ENCODE measurements around the gene PALLD. TPM values are rescaled to one million over a fixed set of nuclear protein-coding genes. Genes with fewer than 3 reads are reported as not detected.

Gene PALLD
- total RNA-seq, 1 experiment from 2014 or later, result 26.7 TPM

- no peaks in the 10 kb centered on the region for H3K36me3 ChIP-seq (ENCODE audit: low read depth, low read length)
Measured at GRCh38 chr4:168865854-168866253, 369.0 kb downstream of the PALLD start.

GRCh38 chr4:168866635-168867034, 369.8 kb downstream of the PALLD start:
- CTCF ChIA-PET, result no interaction called here
- BruUV-seq (replicated peaks), result no TSS peak
- H4K20me1 ChIP-seq (ENCODE audit: low read length), result no peaks in the 10 kb centered on the region
- H3K27me3 ChIP-seq (ENCODE audit: low read length), result no peaks in the 10 kb centered on the region
- intact Hi-C loops (cut with micrococcal nuclease), result no loop called here
- DNase-seq (no peak), ATAC-seq (no peak)
- no peaks in the 10 kb centered on the region for H3K9me3 ChIP-seq (ENCODE audit: low read length)
- H3F3A ChIP-seq (ENCODE audit: low read length, unreplicated experiment), result no peaks in the 10 kb centered on the region
- H3K4me2 ChIP-seq (ENCODE audit: low read length), result no peak overlapping the region
- no peak overlapping the region for H3K4me3 ChIP-seq (ENCODE audit: low read length)
- POLR2A ChIA-PET (ENCODE audit: unreplicated experiment), result no interaction called here
- no peak overlapping the region for H3K27ac ChIP-seq (ENCODE audit: low read length)
- no peak overlapping the region for H3K9ac ChIP-seq (ENCODE audit: low read length)
- H3K9me2 ChIP-seq (replicated peaks; ENCODE audit: low read length), result no peaks in the 10 kb centered on the region
- no peaks in the 10 kb centered on the region for H3K36me3 ChIP-seq (ENCODE audit: low read depth, low read length)
- H2AFZ ChIP-seq (ENCODE audit: low read length), result no peak overlapping the region
- H3K79me2 ChIP-seq (ENCODE audit: low read length), result peaks cover 9% of the 10 kb centered on the region
- H3K4me1 ChIP-seq (ENCODE audit: insufficient read depth, low read length), result peaks cover 7% of the 10 kb centered on the region; the same call in 1 of the 2 replicates
- TF ChIP-seq CTCF (conservative IDR thresholded peaks at IDR 0.05; ENCODE audit: low read depth, low read length) (no peak), EZH2 (IDR thresholded peaks at IDR 0.05; ENCODE audit: low read length, unreplicated experiment) (no peak)

More at GRCh38 chr4:168865854-168866253, 369.0 kb downstream of the PALLD start:
- BruUV-seq (replicated peaks), result no TSS peak
- TF ChIP-seq EZH2 (IDR thresholded peaks at IDR 0.05; ENCODE audit: low read length, unreplicated experiment), result no peak
- TF ChIP-seq CTCF (conservative IDR thresholded peaks at IDR 0.05; ENCODE audit: low read depth, low read length), result no peak
- TF ChIP-seq EZH2phosphoT487 (IDR thresholded peaks at IDR 0.05; ENCODE audit: borderline replicate concordance, low read length), result no peak
- ATAC-seq (no peak), DNase-seq (no peak)
- intact Hi-C loops (cut with micrococcal nuclease), result no loop called here
- H3K9me3 ChIP-seq (ENCODE audit: low read length), result no peaks in the 10 kb centered on the region
- peaks cover 9% of the 10 kb centered on the region for H3K79me2 ChIP-seq (ENCODE audit: low read length)
- no peak overlapping the region for H3K27ac ChIP-seq (ENCODE audit: low read length)
- H3K4me1 ChIP-seq (ENCODE audit: insufficient read depth, low read length), result peaks cover 7% of the 10 kb centered on the region; the same call in 1 of the 2 replicates
- H3K4me3 ChIP-seq (ENCODE audit: low read length), result no peak overlapping the region
- H3K27me3 ChIP-seq (ENCODE audit: low read length), result no peaks in the 10 kb centered on the region
- H2AFZ ChIP-seq (ENCODE audit: low read length), result no peak overlapping the region
- no peak overlapping the region for H3K4me2 ChIP-seq (ENCODE audit: low read length)
- no peaks in the 10 kb centered on the region for H4K20me1 ChIP-seq (ENCODE audit: low read length)
- no peak overlapping the region for H3K9ac ChIP-seq (ENCODE audit: low read length)
- ChIA-PET CTCF (no interaction called here), POLR2A (ENCODE audit: unreplicated experiment) (no interaction called here)
- H3F3A ChIP-seq (ENCODE audit: low read length, unreplicated experiment), result no peaks in the 10 kb centered on the region
- no peaks in the 10 kb centered on the region for H3K9me2 ChIP-seq (replicated peaks; ENCODE audit: low read length)

GRCh38 chr4:168867128-168867527, 370.3 kb downstream of the PALLD start:
- Histone ChIP-seq H3K36me3 (ENCODE audit: low read depth, low read length) (no peaks in the 10 kb centered on the region; the same call in 1 of the 2 replicates), H3K27me3 (ENCODE audit: low read length) (no peaks in the 10 kb centered on the region), H3K4me2 (ENCODE audit: low read length) (no peak overlapping the region), H3K4me3 (ENCODE audit: low read length) (no peak overlapping the region), H3K27ac (ENCODE audit: low read length) (no peak overlapping the region), H3K9ac (ENCODE audit: low read length) (no peak overlapping the region), H3F3A (ENCODE audit: low read length, unreplicated experiment) (no peaks in the 10 kb centered on the region), H2AFZ (ENCODE audit: low read length) (no peak overlapping the region), H4K20me1 (ENCODE audit: low read length) (no peaks in the 10 kb centered on the region), H3K9me3 (ENCODE audit: low read length) (no peaks in the 10 kb centered on the region), H3K79me2 (ENCODE audit: low read length) (peaks cover 9% of the 10 kb centered on the region), H3K9me2 (replicated peaks; ENCODE audit: low read length) (no peaks in the 10 kb centered on the region), H3K4me1 (ENCODE audit: insufficient read depth, low read length) (peaks cover 7% of the 10 kb centered on the region; the same call in 1 of the 2 replicates)
- CTCF ChIA-PET, result no interaction called here
- no TSS peak for BruUV-seq (replicated peaks)
- DNase-seq, result no peak
- no peak for TF ChIP-seq CTCF (conservative IDR thresholded peaks at IDR 0.05; ENCODE audit: low read depth, low read length)
- TF ChIP-seq EZH2 (IDR thresholded peaks at IDR 0.05; ENCODE audit: low read length, unreplicated experiment), result no peak
- TF ChIP-seq EZH2phosphoT487 (IDR thresholded peaks at IDR 0.05; ENCODE audit: borderline replicate concordance, low read length), result no peak
- intact Hi-C loops (cut with micrococcal nuclease), result no loop called here
- ATAC-seq, result no peak
- POLR2A ChIA-PET (ENCODE audit: unreplicated experiment), result no interaction called here
